ENCODE results near the gene DUSP10. TPM values are rescaled to one million over a fixed set of nuclear protein-coding genes. Genes with fewer than 3 reads are reported as not detected.

The DUSP10 gene
- total RNA-seq, 1 donor = 26.8 TPM

DNA sequence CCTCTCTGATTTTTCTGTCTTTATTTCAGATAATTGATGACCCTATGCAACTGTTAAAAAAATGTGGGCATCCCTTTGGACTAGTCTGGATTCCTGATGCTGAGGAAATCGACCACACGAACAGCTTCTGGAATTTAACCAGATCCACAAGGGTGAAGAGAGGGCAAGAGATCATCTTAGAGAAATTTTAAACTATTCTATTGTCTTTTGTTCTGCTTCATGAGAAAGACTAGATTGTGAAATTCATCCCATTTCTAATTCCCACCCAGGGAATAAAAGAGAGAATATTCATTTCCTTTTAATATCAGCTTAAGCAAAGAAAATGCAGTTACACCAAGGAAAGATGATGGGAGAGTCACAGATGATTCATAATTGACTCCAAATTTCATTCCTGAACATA is 71.8 kb downstream of the DUSP10 start:
- TF ChIP-seq, protein P1, sequence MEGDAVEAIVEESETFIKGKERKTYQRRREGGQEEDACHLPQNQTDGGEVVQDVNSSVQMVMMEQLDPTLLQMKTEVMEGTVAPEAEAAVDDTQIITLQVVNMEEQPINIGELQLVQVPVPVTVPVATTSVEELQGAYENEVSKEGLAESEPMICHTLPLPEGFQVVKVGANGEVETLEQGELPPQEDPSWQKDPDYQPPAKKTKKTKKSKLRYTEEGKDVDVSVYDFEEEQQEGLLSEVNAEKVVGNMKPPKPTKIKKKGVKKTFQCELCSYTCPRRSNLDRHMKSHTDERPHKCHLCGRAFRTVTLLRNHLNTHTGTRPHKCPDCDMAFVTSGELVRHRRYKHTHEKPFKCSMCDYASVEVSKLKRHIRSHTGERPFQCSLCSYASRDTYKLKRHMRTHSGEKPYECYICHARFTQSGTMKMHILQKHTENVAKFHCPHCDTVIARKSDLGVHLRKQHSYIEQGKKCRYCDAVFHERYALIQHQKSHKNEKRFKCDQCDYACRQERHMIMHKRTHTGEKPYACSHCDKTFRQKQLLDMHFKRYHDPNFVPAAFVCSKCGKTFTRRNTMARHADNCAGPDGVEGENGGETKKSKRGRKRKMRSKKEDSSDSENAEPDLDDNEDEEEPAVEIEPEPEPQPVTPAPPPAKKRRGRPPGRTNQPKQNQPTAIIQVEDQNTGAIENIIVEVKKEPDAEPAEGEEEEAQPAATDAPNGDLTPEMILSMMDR (IDR thresholded peaks at IDR 0.05; ENCODE audit: insufficient read depth, low read length) = no peak
- DNase-seq (ENCODE audit: low read depth) = peak; percentile 56
- H3K4me3 ChIP-seq (ENCODE audit: low read depth, low read length) = no peak overlapping the region

DNA sequence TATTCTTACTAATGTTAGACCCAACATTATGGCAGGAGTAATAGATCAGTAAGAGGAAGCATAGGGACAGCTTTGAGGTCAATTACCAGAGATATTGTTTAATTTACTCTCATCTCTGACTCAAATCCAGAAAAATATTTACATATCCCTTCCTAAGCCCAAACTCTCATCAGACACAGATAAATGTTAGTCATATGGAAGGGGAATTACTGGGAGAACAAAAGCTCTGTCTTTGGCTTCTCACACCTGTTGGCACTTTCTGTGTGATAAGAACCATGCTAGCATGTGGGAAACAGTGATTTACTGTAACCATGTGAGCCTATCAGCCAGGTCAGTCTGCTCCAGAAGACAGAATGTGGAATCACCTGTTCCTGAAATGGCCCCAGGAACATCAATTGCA is 72.4 kb downstream of the DUSP10 start:
- TF ChIP-seq, protein P1 (IDR thresholded peaks at IDR 0.05; ENCODE audit: insufficient read depth, low read length) = no peak
- no peak for DNase-seq (ENCODE audit: low read depth)
- H3K4me3 ChIP-seq (ENCODE audit: low read depth, low read length) = no peak overlapping the region

DNA sequence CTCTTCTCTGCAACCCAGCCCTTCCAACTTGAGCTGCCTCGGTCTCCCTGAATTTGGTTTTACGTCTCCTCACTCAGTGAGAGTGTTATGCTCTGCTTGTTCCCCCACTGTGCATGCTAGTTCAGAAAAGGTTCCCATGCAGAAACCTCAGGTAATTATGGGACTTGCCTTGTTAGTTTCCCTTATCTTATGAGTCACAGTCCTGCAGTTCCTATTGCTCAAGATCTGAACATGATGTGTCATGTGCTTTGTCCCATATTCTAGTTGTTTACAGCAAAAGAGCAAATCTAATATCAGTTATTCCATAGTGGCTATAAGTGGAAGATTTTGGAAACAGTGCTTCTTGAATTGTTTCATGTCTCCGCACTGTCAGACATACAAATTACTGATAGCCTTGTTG is 74.4 kb downstream of the DUSP10 start:
- TF ChIP-seq, protein P1 (IDR thresholded peaks at IDR 0.05; ENCODE audit: insufficient read depth, low read length) = no peak
- DNase-seq (ENCODE audit: low read depth) = peak; percentile 78
- H3K4me3 ChIP-seq (ENCODE audit: low read depth, low read length) = no peak overlapping the region

DNA sequence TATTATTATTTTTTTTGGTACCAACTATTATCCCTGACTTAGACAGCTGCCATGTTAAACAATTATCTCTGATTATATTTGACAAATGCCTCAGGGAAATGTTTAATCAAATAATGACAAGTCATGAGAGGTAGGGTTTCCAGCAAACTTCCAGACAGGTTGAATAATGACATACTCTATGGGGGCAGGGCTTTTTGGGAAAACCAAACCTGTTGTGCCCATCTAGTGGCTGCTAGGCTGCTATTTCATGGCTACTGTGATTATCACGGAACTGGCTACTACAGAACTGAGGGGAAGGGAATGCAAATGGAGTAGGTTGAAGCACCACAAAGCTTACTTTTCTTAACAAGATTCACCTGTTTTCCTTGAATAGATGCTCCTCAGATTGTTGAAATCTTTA is 77.6 kb downstream of the DUSP10 start:
- DNase-seq (ENCODE audit: low read depth) = no peak
- TF ChIP-seq, protein P1 (IDR thresholded peaks at IDR 0.05; ENCODE audit: insufficient read depth, low read length) = no peak
- H3K4me3 ChIP-seq (ENCODE audit: low read depth, low read length) = no peak overlapping the region

DNA sequence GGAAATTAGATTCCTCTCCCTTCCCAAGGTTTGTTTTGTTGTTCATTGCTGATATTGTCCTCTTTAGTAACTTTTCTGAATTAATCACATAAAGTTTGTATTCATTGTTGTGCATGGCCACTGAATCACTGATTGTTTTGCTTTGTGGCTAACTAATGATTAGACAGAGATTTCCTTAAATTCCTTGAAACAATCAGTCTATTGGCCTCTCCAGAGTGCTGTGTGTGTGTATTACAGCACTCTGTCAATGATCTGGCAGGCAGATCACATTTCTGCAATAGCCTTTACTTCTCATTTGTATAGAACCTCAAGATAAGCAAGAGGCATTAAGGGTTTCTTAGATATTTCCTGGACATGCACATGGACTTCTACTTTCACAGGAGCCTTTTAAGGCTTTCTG is 78.6 kb downstream of the DUSP10 start:
- TF ChIP-seq, protein P1 (IDR thresholded peaks at IDR 0.05; ENCODE audit: insufficient read depth, low read length) = no peak
- DNase-seq (ENCODE audit: low read depth) = peak; percentile 59
- H3K4me3 ChIP-seq (ENCODE audit: low read depth, low read length) = no peak overlapping the region

DNA sequence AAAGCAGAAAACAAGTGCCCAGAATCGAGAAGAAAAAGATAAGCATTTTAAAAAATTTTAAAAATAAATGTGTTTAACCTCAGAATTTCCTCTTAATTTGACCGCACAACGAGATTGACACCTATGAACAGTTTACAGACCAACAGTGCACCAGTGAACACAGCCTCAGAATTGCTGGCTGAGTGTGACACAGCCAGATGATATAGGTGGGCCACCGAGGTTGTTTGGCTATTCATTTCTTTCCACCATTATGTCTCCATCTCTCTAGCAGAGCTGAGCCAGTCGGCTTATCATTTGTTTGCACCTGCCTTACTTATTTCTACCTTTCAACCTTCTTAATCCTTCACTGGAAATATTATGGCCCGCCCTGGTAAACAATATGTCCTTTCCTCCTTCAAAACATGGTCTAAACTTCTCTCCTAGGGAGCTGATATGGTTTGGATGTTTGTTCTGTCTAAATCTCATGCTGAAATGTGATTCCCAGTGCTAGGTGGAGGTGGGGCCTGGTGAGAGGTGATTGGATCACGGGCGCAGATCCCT is 86.1 kb downstream of the DUSP10 start:
- DNase-seq (ENCODE audit: low read depth) = no peak
- TF ChIP-seq, protein P1 (IDR thresholded peaks at IDR 0.05; ENCODE audit: insufficient read depth, low read length) = no peak
- no peak overlapping the region for H3K4me3 ChIP-seq (ENCODE audit: low read depth, low read length)

Measured in fibroblast of the aortic adventitia (primary cell).